ENCODE data around the gene OSBPL2.

- TF ChIP-seq CTCF (IDR thresholded peaks at IDR 0.05): no peak
- no peak for TF ChIP-seq POLR2A (IDR thresholded peaks at IDR 0.05)
Measured at GRCh38 chr20:62269378-62269777, 31.1 kb downstream of the OSBPL2 start.
